Coronary artery (tissue), 2 donors: ENCODE measurements around the gene DUS1L.

ENCODE experiments used
- DNase-seq: peaks from one replicate; pipeline ENCODE4 v3.0.0-alpha.2; 2017; ENCODE audit warnings: low spot score
- H3K27ac ChIP-seq, 2 donors: fragments of 200-600 bp; sonication (generic); one replicate each; pipeline ENCODE4 v1.5.1; 2016 to 2019
- H3K4me3 ChIP-seq: fragments of 200-600 bp; sonication (generic); 2 replicates; pipeline ENCODE4 v1.5.1; 2016; ENCODE audit warnings: mild to moderate bottlenecking, moderate library complexity
- TF ChIP-seq, protein P1 (sequence below): fragments of 200-600 bp; sonication (generic); IDR thresholded peaks from one replicate; pipeline ENCODE4 v1.5.1; 2019; ENCODE audit warnings: antibody characterized with exemption

Gene DUS1L

DNA sequence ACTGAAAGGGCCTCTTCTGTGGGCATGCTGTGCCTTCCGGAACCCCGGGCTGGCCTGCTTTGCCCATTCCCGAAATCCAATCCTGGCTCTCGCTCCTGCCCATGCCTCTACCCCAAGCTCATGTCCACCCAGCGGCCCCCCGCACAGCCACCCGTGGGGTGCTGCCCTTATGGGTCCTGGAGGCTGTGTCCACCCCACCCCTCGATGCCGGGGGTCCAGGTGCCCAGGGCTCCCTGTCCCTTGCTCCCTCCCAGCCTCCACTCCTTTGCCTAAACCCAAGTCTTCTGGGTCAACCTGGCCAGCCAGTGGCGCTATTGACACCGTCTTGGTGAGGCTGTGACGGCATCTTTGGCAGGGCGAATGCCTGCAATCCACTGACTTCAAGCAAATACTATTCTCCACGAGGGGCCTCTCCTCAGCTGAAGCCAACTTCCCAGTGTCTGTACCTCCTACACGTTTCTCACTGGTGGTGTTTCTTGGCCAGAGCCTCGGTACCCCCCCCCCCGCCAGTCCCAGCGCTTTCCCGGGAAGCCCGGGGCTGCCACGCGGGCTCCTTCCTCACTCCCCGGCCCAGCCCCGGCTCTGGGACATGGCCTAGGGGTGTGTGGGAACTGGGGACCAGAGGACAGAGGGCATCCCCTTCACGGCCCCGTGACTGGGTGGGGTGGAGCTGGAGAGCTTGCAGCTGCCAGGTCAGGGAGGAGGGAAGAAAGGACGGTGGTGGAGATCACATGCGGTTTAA, 12.2 kb upstream of the DUS1L start:
- Histone ChIP-seq H3K27ac (no peak overlapping the region), H3K4me3 (no peak overlapping the region)
- no peak for DNase-seq
- TF ChIP-seq, protein P1, sequence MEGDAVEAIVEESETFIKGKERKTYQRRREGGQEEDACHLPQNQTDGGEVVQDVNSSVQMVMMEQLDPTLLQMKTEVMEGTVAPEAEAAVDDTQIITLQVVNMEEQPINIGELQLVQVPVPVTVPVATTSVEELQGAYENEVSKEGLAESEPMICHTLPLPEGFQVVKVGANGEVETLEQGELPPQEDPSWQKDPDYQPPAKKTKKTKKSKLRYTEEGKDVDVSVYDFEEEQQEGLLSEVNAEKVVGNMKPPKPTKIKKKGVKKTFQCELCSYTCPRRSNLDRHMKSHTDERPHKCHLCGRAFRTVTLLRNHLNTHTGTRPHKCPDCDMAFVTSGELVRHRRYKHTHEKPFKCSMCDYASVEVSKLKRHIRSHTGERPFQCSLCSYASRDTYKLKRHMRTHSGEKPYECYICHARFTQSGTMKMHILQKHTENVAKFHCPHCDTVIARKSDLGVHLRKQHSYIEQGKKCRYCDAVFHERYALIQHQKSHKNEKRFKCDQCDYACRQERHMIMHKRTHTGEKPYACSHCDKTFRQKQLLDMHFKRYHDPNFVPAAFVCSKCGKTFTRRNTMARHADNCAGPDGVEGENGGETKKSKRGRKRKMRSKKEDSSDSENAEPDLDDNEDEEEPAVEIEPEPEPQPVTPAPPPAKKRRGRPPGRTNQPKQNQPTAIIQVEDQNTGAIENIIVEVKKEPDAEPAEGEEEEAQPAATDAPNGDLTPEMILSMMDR: no peak

DNA sequence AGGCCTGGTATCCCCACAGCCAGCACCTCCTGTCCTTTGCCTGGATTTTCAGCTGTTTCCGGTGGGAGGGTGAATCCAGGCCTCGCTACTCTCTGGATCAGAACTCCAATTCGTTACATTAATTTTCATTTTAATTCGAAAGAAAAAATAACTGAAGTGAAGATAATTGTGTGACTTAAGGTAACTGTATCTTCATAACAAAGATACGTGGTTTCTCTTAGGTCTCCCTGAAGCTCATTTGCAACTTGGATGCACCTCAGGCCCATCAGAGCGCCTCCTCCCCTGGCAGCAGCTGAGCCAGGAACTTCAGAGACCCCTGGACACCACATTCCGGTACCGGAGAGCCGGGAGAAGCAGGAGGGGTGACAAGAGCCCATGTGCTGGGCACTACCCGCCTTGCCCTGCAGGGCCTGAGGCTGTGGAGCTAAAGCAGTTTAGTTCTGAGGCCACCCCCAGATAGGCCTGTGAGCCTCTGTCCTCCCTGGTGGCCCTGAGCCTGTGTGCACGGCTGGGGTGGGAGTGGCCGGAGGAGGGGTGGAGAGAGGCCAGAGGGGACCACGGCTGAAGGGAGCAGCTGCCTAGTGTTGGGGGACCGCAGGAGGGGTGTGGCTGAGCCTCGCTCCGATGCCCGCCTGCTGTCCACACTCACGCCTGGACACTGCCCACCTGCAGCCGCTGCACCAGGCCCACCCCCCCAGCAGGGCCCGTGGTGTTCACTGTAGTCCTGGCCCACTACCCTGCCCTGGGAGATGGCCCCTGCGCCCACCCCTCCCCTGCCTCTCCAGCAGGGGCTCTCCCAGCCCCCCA, 11.4 kb upstream of the DUS1L start:
- H3K4me3 ChIP-seq: no peak overlapping the region
- TF ChIP-seq, protein P1: no peak
- DNase-seq: no peak
- no peak overlapping the region for H3K27ac ChIP-seq

DNA sequence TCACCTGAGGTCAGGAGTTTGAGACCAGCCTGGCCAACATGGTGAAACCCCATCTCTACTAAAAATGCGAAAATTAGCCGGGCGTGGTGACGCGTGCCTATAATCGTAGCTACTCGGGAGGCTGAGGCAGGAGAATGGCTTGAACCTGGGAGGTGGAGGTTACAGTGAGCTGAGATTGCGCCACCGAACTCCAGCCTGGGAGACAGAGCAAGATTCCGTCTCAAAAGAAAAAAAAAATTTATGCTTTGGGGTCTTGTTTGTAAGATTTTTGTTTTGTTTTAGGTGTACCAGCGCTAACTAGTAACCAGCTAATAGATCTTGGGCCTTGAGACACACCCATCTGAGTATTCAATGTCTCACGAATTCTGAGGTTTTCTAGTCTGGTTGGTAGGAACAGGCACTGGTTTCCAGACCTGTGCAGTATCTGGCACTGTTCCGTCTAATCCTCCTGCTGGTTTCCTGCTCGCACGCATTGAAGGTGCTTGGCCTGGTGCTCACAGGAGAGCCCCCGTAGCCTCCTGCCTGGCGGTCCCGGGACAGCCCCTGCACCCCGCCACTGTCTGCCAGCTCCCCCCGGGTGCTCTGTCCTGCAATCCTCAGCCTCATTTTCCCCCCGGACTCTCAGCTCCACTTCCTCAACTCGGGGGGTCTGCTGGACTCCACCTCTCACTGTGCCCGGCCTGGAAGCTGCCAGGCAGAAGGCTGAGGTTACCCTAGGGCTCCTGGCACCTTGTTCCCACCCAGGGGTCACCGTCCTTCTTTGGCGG, 10.6 kb upstream of the DUS1L start:
- no peak overlapping the region for H3K27ac ChIP-seq
- TF ChIP-seq, protein P1: no peak

DNA sequence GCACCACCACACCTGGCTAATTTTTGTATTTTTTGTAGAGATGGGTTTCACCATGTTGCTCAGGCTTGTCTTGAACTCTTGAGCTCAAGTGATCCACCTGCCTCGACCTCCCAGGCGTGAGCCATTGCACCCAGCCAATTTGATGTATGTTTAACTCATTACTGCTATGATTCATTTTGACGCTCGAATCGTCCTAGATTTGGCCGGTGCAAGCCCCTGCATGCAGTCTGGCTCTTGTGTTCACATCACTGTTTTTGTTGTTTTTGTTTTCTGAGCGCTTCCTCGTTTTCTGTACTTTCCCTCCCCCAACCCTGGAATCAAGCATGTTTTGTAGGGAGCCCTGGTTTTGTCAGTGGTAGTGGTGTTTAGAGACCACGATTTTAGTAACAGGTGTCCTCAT, 7.8 kb upstream of the DUS1L start:
- Histone ChIP-seq H3K4me3 (no peak overlapping the region), H3K27ac (no peak overlapping the region)
- no peak for DNase-seq
- TF ChIP-seq, protein P1: no peak

More for the DNA sequence above, 10.6 kb upstream of the DUS1L start:
- DNase-seq: no peak
- H3K4me3 ChIP-seq: no peak overlapping the region

DNA sequence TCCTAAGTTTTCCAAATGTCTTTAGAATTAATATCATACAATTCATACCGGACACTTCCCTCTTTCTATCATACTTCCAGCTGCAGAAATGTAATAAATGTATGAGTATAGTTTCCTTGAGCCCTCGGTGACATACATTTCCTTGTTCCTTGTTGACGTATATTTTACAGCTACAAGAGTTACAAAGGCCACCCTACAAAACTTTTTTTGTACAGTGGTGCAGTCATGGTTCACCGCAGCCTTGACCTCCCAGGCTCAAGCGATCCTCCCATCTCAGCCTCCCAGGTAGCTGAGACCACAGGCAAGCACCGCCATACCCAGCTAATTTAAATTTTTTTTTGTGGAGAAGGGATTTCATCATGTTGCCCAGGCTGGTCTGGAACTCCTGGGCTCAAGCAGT, 7.2 kb upstream of the DUS1L start:
- Histone ChIP-seq H3K4me3 (no peak overlapping the region), H3K27ac (no peak overlapping the region)

DNA sequence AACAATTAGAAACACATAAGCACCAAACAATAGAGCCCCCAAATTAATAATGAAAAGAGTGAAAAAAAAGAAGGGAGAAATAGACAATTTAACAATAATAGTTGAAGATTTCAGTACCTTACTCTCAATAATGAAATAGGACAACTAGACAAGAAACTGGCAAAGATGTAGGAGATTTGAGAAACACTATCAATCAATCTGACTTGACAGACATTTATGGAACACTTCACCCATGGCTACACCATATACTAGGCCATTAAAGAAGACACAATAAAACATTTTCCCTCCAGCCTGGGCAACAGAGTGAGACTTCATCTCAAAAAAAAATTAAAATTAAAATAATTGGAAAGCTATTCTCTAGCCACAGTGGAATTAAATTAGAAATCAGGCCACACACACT, 5.0 kb upstream of the DUS1L start:
- no peak overlapping the region for H3K4me3 ChIP-seq
- no peak for DNase-seq
- TF ChIP-seq, protein P1: no peak
- no peak overlapping the region for H3K27ac ChIP-seq

More for the DNA sequence above, 7.2 kb upstream of the DUS1L start:
- no peak for DNase-seq
- TF ChIP-seq, protein P1: no peak
